Spleen (tissue), 7 donors: Measurements from ENCODE around the gene MYO16.

Source experiments
- POLR2A ChIP-seq, 3 donors: fragments of 450-650 bp; IDR thresholded peaks; one replicate each; pipeline ENCODE4 v1.5.1; 2017; ENCODE audit warnings: antibody characterized with exemption in 3 of 3, mild to moderate bottlenecking in 1 of 3
- TF ChIP-seq, protein P1 (sequence below), 11 experiments: fragments of 200-600 bp in 7 of 11; fragments of 450-650 bp in 4 of 11; sonication (generic) in 4 of 11; IDR thresholded peaks in 8 of 11; conservative IDR thresholded peaks in 3 of 11; 1 replicate in 7 of 11; 2 replicates in 4 of 11; pipeline versions ENCODE4 v1.4.0 to v1.8.0; 2016 to 2021; ENCODE audit warnings: antibody characterized with exemption in 11 of 11, inconsistent platforms in 4 of 11, mild to moderate bottlenecking in 1 of 11
- donor health status: DM: no; HTN: no; CAD: no; lungs with moderate emphysema.
- donor health status: DM: no; HTN: no; CAD: no.
- donor health status: DM: no; HTN: no; CAD: no.

DNA sequence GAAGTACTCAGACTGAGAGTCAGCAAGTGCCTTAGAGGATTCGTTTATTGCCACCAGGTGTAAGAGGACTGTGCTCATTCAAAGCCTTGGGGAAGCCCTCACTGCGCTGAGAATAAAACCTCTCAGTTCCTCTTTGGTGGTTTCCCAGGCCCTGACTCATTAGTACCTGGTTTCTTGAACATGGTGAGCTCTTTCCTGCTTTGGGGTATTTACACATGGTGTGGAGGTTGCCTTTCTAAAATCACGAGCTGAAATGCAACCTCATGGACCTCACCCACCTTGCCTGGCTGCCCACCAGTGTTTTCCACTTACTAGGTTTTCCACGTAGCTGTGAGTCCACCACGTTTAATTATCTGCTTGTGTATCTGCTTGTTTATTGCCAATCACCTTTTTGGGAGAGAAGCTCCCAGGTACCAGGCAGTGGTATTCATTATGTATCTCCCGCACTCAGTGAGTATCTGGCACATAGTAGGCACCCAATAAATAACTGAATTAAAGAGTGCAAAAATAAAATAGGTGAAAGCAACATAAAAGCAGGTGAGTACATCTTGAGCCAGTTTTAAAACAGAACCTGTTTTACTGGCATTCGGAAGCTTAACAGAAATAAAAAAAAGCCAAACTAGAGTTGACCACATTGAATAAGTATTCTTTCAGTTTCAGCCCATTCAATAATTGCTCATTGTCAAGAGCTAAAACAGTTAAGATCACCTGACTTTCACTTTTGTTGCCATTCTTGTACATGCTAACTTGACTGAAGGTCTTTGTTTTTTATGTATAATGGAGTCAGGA is 533.0 kb downstream of the MYO16 start:
- TF ChIP-seq, protein P1, sequence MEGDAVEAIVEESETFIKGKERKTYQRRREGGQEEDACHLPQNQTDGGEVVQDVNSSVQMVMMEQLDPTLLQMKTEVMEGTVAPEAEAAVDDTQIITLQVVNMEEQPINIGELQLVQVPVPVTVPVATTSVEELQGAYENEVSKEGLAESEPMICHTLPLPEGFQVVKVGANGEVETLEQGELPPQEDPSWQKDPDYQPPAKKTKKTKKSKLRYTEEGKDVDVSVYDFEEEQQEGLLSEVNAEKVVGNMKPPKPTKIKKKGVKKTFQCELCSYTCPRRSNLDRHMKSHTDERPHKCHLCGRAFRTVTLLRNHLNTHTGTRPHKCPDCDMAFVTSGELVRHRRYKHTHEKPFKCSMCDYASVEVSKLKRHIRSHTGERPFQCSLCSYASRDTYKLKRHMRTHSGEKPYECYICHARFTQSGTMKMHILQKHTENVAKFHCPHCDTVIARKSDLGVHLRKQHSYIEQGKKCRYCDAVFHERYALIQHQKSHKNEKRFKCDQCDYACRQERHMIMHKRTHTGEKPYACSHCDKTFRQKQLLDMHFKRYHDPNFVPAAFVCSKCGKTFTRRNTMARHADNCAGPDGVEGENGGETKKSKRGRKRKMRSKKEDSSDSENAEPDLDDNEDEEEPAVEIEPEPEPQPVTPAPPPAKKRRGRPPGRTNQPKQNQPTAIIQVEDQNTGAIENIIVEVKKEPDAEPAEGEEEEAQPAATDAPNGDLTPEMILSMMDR (IDR thresholded peaks at IDR 0.05 in 8 of 11, conservative IDR thresholded peaks at IDR 0.05 in 3 of 11), result no peak
- no peak for TF ChIP-seq POLR2A (IDR thresholded peaks at IDR 0.05)
